NCI-H82 treated with DMSO at 0.1 percent for 48 hours (cell line): ENCODE data around the gene TBX6.
A peak's percentile ranks its signal among the peaks of the same experiment; 100 is the strongest.
"Not testable (repeated sequence)": the region's sequence is repeated elsewhere in the genome, so short reads cannot be mapped to it uniquely, and the experiment has no call there.

Source experiments
- DNase-seq: peaks from one replicate; lab custom pipeline; 2025; ENCODE audit not compliant: unreplicated experiment; lab: John Stamatoyannopoulos, UW

TBX6 gene

DNA sequence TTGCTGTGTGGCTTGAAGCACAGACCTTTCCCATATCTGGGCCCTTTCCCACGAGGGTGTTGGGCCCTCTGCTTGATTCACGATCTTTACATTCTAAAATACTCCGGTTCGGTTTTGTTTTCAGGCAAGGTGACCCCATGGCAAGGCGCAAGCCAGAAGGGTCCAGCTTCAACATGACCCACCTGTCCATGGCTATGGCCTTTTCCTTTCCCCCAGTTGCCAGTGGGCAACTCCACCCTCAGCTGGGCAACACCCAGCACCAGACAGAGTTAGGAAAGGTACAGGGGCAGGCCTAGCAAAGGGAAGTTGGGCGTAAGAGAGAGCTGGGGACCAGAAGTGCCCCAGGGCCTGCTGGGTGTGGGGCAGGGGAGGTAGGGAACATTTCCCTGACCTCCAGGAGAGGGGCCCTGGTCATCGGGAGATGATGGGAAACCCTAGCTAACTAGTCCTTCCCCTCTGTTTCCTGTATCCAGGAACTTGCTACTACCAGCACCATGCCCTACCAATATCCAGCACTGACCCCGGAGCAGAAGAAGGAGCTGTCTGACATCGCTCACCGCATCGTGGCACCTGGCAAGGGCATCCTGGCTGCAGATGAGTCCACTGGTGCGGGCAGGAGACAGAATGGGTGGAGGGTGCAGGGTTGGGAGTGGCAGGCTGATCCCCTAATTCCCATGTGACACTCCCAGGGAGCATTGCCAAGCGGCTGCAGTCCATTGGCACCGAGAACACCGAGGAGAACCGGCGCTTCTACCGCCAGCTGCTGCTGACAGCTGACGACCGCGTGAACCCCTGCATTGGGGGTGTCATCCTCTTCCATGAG is 24.8 kb downstream of the TBX6 start:
- DNase-seq: no peak

DNA sequence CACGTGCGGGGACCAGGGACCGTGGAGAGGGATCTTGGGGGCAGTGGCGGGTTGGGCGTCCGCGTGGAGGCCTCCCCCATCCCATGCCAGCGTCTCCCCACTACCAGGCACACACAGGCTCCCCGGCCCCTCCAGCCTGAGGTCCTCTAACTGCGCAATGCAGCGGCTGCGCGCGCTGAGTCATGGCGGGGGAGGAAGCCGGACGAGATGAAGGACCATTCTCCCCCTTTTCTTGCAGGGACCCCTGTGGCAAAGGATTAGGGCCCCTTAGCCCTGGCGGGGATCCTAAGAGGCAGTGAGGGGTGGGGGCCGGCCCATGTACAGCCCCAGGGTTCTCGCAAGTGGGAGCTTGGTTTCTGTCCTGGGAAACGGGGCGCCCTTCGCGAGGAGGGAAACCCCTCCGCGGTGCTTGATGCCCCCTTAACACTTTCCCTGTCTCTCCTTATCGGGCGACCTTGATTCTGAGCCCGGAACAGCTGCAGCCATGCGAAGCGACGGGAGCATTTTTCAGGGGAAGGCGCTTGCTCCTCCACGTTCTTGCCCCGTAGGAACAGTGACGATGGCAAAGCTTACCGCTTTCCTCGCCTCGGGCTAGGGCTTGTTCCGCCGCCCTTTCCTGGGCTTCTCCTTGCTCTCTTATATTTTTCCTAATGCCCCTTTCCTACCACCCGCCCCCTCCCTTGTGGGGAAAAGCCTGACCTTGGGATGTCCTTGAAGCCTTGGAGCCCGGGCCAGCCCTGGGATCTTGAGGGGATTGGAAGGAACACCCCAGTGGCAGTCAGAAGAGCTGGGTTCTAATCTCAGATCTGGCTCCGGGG is 25.6 kb downstream of the TBX6 start:
- no peak for DNase-seq

DNA sequence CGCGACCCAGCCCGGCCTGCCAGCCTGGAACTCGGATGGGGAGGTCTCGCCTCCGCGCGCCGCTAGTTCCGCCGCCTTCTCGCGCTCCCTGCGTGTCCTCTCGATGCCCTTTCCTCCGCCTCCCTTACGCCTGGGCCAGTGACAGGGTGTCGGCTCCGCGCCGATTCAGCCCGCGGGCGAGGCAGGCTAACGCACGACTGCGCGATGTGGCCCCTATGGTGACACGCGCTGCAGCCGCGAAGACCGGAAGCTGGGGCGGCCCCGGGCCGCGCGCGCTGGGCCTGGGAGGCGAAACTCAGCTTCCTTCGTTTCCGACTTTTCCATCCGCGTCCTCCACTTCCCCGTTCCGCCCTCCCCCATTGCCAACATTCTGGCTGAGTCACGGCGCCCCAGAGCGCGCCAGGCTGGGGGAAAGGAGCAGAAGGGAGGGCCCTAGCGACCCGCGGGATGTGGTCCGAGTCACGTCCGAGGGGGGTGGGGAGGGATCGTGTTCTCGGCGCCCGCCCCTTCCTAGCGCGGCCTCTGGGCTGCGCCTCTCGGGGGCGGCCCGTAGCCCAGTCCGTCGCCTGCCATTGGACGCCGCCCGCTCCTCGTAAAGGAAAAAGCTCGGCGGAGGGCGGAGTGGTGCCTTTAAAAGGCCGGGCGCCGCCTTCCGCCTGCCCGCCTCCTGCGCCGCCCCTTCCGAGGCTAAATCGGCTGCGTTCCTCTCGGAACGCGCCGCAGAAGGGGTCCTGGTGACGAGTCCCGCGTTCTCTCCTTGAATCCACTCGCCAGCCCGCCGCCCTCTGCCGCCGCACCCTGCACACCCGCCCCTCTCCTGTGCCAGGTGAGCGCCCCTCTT is 26.4 kb downstream of the TBX6 start, which contains the start of gene ALDOA:
TSS of gene ALDOA (plus strand) at position 659 of the 841 bp plus-strand sequence. CDS start 1,138 bp downstream, outside the sequence.
- peak; percentile 85 for DNase-seq

DNA sequence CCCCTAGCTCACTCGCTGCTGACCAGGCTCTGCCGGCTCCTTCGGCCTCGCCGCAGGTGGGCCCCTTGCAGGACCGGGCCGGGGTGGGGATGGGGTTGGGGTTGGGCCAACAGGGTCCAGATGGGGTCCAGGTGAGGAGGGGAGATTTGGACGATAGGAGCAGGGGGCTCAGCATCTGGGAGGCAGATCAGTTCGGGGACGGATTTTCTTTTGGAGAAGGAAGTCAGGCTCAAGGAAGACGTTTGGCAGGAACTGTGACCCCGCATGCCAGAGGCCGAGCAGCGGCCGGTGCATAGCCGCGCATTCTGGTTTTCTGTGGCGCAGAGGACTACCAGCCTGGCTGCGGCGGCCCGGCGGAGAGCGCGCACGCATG is 27.0 kb downstream of the TBX6 start:
- no peak for DNase-seq

DNA sequence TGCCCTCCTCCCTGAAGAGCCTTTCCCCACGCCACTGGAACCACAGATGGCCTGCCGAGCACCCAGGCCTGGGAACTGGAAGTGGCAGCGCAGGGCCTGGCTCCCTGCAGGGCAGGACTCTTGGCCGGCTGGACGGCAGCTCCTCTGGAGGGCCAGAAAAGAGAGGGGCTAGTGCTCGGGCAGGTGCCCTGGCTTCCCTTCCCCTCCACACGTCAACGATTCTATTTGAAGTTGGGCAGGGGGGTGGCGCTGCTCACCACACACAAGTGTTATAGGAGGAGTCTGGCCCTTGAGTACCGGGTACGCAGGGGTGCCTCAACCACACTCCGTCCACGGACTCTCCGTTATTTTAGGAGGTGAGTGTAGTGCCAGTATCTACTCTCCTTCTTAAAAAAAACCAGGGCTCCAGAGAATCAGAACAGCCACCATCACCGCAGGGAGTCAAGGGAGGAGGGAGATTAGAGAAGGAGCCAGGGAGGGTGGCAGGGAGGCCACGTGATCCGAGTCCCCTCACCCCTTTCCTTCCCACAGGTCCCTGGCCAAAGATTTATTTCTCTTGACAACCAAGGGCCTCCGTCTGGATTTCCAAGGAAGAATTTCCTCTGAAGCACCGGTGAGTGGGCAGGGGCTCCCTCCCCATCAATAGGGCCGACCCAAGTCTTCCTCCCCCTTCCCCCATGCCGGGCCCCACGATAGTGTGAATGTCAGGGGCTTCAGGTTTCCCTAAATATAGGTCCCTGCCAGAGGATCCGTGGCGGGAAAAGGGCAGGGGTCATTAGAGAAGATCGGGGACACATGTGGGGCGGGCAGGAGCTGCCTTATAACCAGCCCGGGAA is 27.6 kb downstream of the TBX6 start:
- DNase-seq: peak; percentile 59

DNA sequence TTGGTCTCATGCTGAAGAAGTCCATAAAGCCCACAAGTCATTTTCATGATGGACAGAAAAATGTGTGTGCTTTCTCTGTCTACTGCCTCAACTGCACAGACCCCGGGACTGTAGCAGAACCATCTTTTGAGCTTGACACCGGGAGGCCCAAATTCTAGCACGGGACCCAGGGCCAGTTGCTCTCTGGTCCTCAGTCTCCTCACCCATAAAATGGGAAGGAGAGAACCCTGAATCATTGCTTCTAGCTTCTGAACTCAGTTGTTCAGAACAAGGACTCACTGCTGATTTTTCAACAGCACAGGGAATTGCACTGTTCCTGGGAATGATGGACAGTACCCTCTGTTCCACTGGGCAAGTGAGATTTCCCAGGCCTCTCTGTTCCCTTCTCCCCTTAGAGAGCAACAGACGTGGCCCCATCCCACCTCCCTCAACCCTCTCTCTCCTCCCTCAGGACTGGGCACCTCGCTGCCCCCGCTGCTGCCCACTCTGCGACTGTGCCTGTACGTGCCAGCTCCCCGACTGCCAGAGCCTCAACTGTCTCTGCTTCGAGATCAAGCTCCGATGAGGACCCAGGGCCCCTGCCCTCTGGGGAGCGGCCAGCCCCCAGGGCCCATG is 28.3 kb downstream of the TBX6 start:
- DNase-seq: no peak

DNA sequence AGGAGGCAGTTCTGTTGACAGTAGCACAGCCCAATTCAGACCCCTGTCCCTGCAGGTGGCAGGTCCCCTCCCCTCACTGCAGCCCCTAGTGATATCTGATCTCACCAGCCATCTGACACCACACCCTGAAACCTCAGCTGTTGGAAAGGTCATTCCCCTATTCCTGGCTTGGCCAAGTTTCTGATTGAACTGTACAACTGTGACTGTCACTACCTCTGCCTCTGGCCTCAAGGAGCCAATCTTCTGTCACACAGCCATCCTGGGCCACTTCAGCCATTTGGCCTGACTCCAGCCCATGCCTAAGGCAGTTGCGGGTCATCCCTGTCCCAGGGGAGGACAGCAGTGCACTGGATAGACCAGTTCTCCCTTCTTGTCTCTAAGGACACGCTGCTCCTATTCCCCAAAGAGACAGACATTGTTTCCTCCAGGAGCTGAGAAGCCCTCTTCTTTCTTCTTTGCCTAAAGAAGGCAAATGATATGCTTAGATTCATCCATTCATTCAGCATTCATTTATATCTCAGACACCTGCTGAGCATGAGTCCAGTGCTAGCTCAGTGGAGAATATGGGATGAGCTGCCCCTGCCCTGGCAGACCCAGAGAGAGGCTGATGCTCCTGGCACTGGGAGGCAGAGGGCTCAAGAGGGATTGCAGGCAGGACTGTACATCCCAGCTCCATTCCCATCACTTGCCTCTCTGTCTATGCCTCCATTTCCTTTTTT is 30.7 kb downstream of the TBX6 start:
- DNase-seq: no peak

DNA sequence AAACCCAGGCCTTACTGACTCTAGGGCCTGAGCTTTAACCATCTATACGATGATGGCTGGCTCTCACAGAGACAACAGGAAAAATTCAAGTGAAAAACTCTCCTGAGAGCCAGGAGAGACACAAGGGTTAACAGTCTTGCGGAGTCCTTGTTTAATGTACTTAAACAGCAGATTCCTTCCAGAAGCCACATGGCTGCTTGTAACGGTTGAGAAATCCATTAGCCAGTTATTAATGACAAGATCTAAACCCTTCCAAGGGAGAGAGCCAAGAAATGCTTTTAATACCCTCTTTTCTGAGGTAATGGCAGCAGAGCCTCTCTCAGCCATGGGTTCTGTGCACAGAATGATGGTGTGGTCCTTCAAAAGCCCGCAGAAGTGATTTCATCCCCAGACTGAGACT is 31.4 kb downstream of the TBX6 start:
- DNase-seq: peak; percentile 42

DNA sequence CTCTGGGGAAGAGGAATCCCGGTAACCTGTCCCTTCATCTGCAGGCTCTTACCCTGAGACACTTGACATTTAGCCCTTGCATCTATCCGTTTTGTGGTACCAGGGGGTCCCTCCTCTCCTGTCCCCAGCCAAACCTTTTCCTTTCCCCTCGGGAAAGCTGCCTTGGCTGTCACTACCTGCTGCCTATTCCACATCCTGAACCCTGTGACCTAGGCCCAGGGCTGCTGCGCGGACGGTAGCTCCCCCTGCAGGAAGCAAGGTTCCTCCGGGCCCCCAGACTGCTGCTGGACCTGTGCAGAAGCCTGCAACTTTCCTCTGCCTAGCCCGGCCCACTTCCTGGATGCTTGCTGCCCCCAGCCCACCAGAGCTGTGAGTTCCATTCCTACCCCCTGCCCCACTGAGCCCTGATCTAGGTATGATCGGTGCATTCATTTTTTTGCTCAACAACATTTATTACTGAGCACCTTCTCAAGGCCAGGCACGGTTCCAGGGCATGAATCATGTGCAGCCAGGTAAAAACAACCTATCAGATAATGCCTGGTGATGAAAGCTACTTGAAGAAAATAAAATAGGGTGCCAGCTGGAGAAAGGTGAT is 36.7 kb downstream of the TBX6 start:
- DNase-seq: peak; percentile 33

DNA sequence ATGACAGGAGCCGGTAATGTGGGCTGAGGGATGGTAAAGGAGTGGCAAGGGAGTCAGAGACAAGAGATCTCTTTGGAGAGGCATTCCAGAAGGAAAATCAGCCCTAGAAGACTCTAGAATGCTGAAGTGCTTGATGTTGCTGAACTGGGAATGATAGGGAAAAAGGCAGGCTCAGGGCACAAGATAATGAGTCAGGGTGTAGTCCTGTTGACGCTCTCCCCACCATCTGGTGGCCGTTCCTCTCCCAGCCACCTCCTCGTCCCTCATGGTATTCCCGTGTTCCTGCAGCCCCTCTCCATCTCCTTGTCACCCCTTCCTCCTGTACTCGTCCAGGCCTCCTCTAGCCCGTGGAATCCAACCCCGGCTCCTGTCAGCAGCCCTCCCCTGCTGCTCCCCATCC is 37.3 kb downstream of the TBX6 start:
- no peak for DNase-seq

DNA sequence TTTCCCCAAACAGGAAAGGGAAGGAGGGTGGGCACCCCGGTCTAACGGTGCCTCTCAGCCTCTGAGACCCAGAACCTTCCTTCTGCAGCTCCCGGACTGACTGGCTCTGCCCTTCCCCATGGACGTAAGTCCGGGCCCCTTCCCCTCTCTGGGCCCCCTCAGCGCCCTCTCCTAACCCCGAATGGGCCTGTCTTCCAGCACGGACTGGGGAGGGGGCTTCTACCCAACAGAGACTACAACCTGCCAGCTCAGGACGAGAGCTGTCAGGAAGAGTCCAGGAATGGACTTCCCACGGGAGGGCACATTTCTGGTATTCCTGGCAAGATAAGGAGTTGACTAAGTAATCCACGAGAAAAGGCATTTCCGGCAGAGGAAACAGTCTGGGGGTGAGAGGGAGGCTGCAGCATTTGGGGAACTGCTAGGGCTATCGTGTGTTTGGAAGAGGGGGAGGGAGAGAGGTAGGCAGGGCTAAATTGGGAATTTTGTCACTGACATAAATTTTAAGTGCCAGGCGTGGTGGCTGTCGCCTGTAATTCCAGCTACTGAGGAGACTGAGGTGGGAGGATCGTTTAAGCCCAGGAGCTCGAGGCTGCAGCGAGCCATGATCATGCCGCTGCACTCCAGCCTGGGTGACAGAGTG is 38.2 kb downstream of the TBX6 start:
- no peak for DNase-seq

DNA sequence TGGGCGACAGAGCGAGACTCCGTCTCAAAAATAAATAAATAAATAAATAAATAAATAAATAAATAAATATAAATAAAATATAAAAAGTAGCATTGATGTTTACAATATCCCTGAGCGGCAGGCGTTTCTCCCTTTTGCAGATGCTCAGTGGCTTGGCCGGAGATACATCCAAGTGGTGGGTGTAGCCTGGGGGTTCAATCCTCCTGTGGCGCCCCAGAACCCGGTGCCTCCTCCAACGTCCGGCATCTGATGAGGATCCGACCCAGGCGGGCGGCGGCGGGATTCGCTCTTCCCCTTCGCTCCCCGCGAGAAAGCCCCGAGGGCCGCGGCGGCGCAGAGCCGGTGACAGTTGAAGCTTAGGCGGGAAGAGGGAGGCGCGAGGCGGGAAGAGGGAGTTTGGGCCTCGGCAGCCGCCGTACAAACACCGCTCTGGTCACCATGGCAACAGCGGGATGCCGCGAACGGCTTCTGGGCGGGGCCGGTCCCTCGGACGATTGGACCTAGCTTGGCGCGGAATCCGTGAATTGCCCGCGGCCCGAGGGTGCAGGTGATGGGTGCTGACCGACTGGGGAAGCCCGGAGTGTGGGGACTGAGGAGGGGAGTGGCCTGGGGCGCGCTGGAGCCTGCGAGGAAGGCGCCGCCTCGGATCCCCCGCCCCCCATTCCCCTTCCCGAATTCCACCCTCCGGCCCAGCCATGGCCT is 38.9 kb downstream of the TBX6 start:
- peak; percentile 74 for DNase-seq

DNA sequence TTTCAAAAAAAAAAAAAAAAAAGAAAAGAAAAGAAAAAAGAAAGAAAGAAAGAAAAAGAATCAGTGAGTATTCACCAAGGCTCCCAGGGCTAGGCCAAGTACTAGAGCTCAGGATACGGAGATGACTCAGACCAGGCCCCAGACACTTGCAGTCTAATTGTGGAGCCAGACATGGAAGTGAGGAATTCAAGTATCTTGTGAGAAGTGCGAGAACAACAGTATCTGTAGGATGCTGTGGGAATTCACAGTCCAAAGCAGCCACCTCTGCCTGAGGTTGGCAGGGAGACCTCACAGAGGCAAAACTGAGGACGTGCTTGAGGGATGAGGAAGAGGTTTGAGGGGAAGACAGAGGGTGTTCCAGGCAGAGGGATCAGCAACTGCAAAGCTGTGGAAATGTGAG is 40.2 kb downstream of the TBX6 start:
- no peak for DNase-seq

DNA sequence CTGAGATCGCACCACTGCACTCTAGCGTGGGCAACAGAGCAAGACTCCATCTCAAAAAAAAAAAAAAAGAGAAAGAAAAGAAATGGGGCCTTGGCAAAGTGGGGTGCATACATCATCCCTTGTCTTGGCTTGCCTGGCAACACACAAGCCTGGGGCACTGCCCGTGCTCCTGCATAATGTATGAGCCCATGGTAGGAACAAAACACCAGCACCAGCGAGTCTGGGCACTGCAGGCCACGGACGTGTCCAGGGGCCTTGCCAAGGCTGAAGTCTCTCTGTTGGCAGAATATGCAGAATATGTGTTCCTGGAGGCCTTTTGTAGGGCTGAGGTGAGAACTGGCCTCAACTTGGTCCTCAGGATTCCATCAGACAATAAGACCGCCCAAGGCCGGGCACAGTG is 41.9 kb downstream of the TBX6 start:
- no peak for DNase-seq

DNA sequence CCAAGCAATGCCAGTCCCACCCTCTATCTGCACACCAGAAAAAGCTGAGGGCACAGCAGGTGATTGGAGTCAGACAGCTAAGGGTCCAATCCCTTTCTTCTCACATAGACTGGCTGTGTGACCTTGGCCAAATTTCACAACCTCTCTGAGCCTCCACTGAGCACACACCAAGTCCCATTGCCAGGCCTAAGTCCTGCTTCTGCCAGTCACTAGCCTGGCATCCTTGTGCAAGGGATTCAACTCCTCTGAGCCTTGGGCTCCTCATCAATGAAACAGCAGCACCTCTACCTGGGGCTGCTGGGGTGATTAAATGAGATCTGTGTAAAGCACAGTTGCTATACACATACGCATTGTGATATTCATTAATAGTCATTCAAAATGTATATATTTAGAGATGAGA is 45.1 kb downstream of the TBX6 start:
- no peak for DNase-seq

DNA sequence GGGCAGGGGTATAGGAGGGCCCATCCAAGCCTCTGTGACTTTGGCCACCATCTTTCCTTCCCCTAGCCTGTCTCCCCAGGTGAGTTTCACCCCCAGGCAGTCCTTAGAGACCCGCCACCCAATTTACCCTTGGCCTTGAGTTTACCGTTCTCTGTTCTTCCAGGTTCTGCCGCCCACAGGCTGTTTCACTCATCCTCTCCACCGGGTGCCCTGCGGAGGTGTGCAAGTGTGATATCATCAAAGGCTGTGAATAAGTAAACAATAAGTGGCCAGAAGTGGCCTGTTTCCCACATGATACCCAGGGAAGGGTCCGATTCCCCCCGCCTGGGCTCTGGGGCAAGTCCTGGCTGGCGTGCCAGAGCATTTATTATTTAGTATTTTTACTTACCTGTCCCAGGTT is 45.5 kb downstream of the TBX6 start:
- no peak for DNase-seq

DNA sequence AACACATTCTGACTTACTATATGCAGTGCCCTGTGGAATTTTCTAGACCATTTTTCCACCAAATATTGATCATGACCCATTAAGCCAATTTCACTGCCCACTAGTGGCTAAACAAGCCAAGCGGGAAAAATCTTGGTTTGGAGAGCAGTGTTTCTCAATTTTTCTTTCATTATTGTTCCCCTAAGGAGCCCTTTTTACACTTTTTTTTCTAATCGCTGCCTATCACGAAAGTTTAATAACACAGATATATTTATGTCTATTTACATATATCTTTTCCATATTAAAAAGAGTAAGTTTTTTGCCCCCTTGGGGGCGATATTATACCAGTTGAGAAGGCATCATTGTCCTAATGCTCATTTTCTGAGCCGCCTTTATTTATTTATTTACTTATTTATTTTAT is 49.9 kb downstream of the TBX6 start:
- no peak for DNase-seq

DNA sequence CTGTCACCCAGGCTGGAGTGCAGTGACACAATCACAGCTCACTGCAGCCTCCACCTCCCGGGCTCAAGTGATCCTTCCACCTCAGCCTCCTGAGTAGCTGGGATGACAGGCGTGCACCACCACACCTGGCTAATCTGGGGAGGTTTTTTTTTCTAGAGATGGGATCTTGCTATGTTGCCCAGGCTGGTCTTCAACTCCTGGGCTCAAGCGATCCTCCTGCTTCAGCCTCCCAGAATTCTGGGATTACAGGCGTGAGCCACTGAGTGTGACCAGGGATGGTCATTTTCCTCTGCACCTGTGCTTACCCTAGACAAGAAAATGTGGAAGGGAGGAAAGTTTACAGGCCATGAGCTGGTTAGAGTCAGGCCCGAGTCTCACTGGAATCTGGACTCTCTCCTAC is 51.0 kb downstream of the TBX6 start:
- not testable (repeated sequence) for DNase-seq
